ENCODE results near the gene ZNF419. TPM values are rescaled to one million over a fixed set of nuclear protein-coding genes. Genes with fewer than 3 reads are reported as not detected.
"Not testable (repeated sequence)": the region's sequence is repeated elsewhere in the genome, so short reads cannot be mapped to it uniquely, and the experiment has no call there.

ZNF419 gene
- total and polyA plus RNA-seq, 2 donors (not counting 1 experiment from before 2014, with no cell fraction given), result 8.9 to 20.3 TPM

- Histone ChIP-seq H3K9me3 (ENCODE audit: control insufficient read depth, insufficient read depth, low read depth, low read length) (peaks cover 1% of the 10 kb centered on the region), H3K4me1 (ENCODE audit: control insufficient read depth, extremely low read depth, insufficient read depth, low read length) (no peaks in the 10 kb centered on the region), H3K36me3 (ENCODE audit: control insufficient read depth, insufficient read depth, low read length) (no peaks in the 10 kb centered on the region), H3K79me2 (ENCODE audit: control insufficient read depth, insufficient read depth, low read length) (no peaks in the 10 kb centered on the region), H3K9ac (ENCODE audit: insufficient read depth, low read length) (no peak overlapping the region), H3K27ac (ENCODE audit: insufficient read depth, low read length) (no peak overlapping the region), H3K4me2 (ENCODE audit: extremely low read depth, insufficient read depth, low read length) (no peak overlapping the region), H3K27me3 (ENCODE audit: control insufficient read depth, insufficient read depth, low read length) (no peaks in the 10 kb centered on the region), H2AFZ (ENCODE audit: low read length) (no peak overlapping the region), H4K20me1 (ENCODE audit: control insufficient read depth, extremely low read depth, insufficient read depth, low read length) (no peaks in the 10 kb centered on the region), H3K4me3 (replicated peaks in 1 of 4; ENCODE audit: control extremely low read depth in 1 of 4, insufficient read depth in 1 of 4, low read depth in 3 of 4, low read length in 4 of 4) (no peak overlapping the region)
- no peak for DNase-seq (ENCODE audit: low read depth in 2 of 2)
- TF ChIP-seq CTCF (conservative IDR thresholded peaks at IDR 0.05 in 1 of 2, IDR thresholded peaks at IDR 0.05 in 1 of 2; ENCODE audit: low read depth in 1 of 2, low read length in 2 of 2) (no peak), EZH2 (IDR thresholded peaks at IDR 0.05; ENCODE audit: low read length, missing control alignments) (no peak)
Observed at GRCh38 chr19:57515255-57515654, 27.7 kb downstream of the ZNF419 start.

GRCh38 chr19:57518021-57518420, 30.5 kb downstream of the ZNF419 start:
- H2AFZ ChIP-seq (ENCODE audit: low read length); H3K27ac ChIP-seq (ENCODE audit: insufficient read depth, low read length); H3K4me1 ChIP-seq (ENCODE audit: control insufficient read depth, extremely low read depth, insufficient read depth, low read length); H3K4me3 ChIP-seq (replicated peaks in 1 of 4; ENCODE audit: control extremely low read depth in 1 of 4, insufficient read depth in 1 of 4, low read depth in 3 of 4, low read length in 4 of 4); H3K27me3 ChIP-seq (ENCODE audit: control insufficient read depth, insufficient read depth, low read length); H3K79me2 ChIP-seq (ENCODE audit: control insufficient read depth, insufficient read depth, low read length); H3K36me3 ChIP-seq (ENCODE audit: control insufficient read depth, insufficient read depth, low read length); DNase-seq (ENCODE audit: low read depth in 2 of 2); H4K20me1 ChIP-seq (ENCODE audit: control insufficient read depth, extremely low read depth, insufficient read depth, low read length); H3K4me2 ChIP-seq (ENCODE audit: extremely low read depth, insufficient read depth, low read length); H3K9me3 ChIP-seq (ENCODE audit: control insufficient read depth, insufficient read depth, low read depth, low read length); H3K9ac ChIP-seq (ENCODE audit: insufficient read depth, low read length): not testable (repeated sequence)

- Histone ChIP-seq H4K20me1 (ENCODE audit: control insufficient read depth, extremely low read depth, insufficient read depth, low read length) (no peaks in the 10 kb centered on the region), H3K4me2 (ENCODE audit: extremely low read depth, insufficient read depth, low read length) (peak within 1 kb of the TSS; percentile 86), H3K36me3 (ENCODE audit: control insufficient read depth, insufficient read depth, low read length) (peaks cover 1% of the 10 kb centered on the region), H3K9ac (ENCODE audit: insufficient read depth, low read length) (peak within 1 kb of the TSS; percentile 80), H3K27ac (ENCODE audit: insufficient read depth, low read length) (peak within 1 kb of the TSS; percentile 61), H3K4me3 (replicated peaks in 1 of 4; ENCODE audit: control extremely low read depth in 1 of 4, insufficient read depth in 1 of 4, low read depth in 3 of 4, low read length in 4 of 4) (peak within 1 kb of the TSS; percentile 89 to 99 (median 98)), H3K79me2 (ENCODE audit: control insufficient read depth, insufficient read depth, low read length) (peaks cover 11% of the 10 kb centered on the region), H3K4me1 (ENCODE audit: control insufficient read depth, extremely low read depth, insufficient read depth, low read length) (peaks cover 4% of the 10 kb centered on the region), H2AFZ (ENCODE audit: low read length) (peak within 1 kb of the TSS; percentile 98), H3K9me3 (ENCODE audit: control insufficient read depth, insufficient read depth, low read depth, low read length) (no peaks in the 10 kb centered on the region), H3K27me3 (ENCODE audit: control insufficient read depth, insufficient read depth, low read length) (no peaks in the 10 kb centered on the region)
- DNase-seq (ENCODE audit: low read depth in 2 of 2), result peak; percentile 92 to 95
- TF ChIP-seq EZH2 (IDR thresholded peaks at IDR 0.05; ENCODE audit: low read length, missing control alignments), result no peak
- no peak for TF ChIP-seq CTCF (conservative IDR thresholded peaks at IDR 0.05 in 1 of 2, IDR thresholded peaks at IDR 0.05 in 1 of 2; ENCODE audit: low read depth in 1 of 2, low read length in 2 of 2)
Observed at GRCh38 chr19:57527136-57527881, 39.8 kb downstream of the ZNF419 start, which contains the start of gene ZNF549. Gene ZNF549 (plus strand): TSS chr19:57527356. CDS start chr19:57527574, 218 bp downstream.

Data from fibroblast of lung (primary cell).